ENCODE data around the gene USF3. TPM values are rescaled to one million over a fixed set of nuclear protein-coding genes. Genes with fewer than 3 reads are reported as not detected.

The USF3 gene
- total and polyA plus RNA-seq, 9 of the 15 experiments (the other 6 are each of a cell fraction or from before 2014, with no cell fraction given): 1.4 to 6.9 (median 3.1) TPM

GRCh38 chr3:113741086-113741485 lies 44.6 kb upstream of the USF3 start (continued):
- no peak for TF ChIP-seq MEF2D (tag; conservative IDR thresholded peaks at IDR 0.05; ENCODE audit: low read depth)

GRCh38 chr3:113736548-113737089 lies 40.2 kb upstream of the USF3 start:
- no peak overlapping the region for H3K9ac ChIP-seq (ENCODE audit: insufficient read depth in 1 of 2, low read depth in 2 of 2, low read length in 2 of 2)
- ATAC-seq: peak; percentile 73
- H3K27ac ChIP-seq (ENCODE audit: extremely low read depth, low read depth, low read length): peak overlapping the region; percentile 19; the same call in 1 of the 3 replicates
- H3K79me2 ChIP-seq (ENCODE audit: control insufficient read depth, insufficient read depth, low read length): peaks cover 100% of the 10 kb centered on the region
- POLR2A ChIA-PET: interaction anchor here (1.1 kb wide), 1 partner anchor 9 kb away, joined by 4 read pairs; no protein-coding TSS in a partner anchor
- H3K4me3 ChIP-seq: no peak overlapping the region
- no peaks in the 10 kb centered on the region for H3K27me3 ChIP-seq (ENCODE audit: control insufficient read depth in 2 of 2, insufficient read depth in 2 of 2, low read length in 2 of 2)
- no peaks in the 10 kb centered on the region for H3K9me1 ChIP-seq (ENCODE audit: control insufficient read depth, insufficient read depth, low read length)
- H2AFZ ChIP-seq (ENCODE audit: low read depth, low read length): no peak overlapping the region
- peaks cover 19% of the 10 kb centered on the region for H4K20me1 ChIP-seq (replicated peaks; ENCODE audit: control insufficient read depth, insufficient read depth, low read length)
- peaks cover 0 to 10% of the 10 kb centered on the region in 2 experiments; a peak in 2 of 5 replicates for H3K4me1 ChIP-seq (replicated peaks in 1 of 2; ENCODE audit: control insufficient read depth in 2 of 2, insufficient read depth in 2 of 2, low read length in 2 of 2)
- BruUV-seq (replicated peaks): no TSS peak
- peak; percentile 71 for FAIRE-seq
- DNase-seq (ENCODE audit: extremely low read depth in 1 of 4, low spot score in 3 of 4): peak in 2 of 4 experiments; percentile 27 to 54
- H3K9me3 ChIP-seq (replicated peaks; ENCODE audit: control insufficient read depth, insufficient read depth, low read depth, low read length): no peaks in the 10 kb centered on the region; the same call in 1 of the 2 replicates
- H3K4me2 ChIP-seq (ENCODE audit: insufficient read depth, low read length): no peak overlapping the region
- in situ Hi-C loops (cut with MboI): no loop called here
- intact Hi-C loops (cut with micrococcal nuclease): loop anchor here (1.0 to 10.0 kb wide), 3 partner anchors 106 to 418 kb away; no protein-coding TSS in a partner anchor
- peaks cover 62% of the 10 kb centered on the region for H3K36me3 ChIP-seq (ENCODE audit: control insufficient read depth, insufficient read depth, low read length)
- CTCF ChIA-PET (ENCODE audit: low intra/inter-chr PET ratio): interaction anchor here (1.9 kb wide), 1 partner anchor 176 kb away, joined by 9 read pairs; no protein-coding TSS in a partner anchor
- WGBS (ENCODE audit: insufficient coverage, low coverage, missing lambda C conversion rate): 53% methylated on average over 3 of the region's 3 CpGs
- TF ChIP-seq ZNF3 (CRISPR knock-in tag; IDR thresholded peaks at IDR 0.05): no peak
- no peak for TF ChIP-seq ZBTB9 (CRISPR knock-in tag; IDR thresholded peaks at IDR 0.05)
- no peak for TF ChIP-seq CBX1 (IDR thresholded peaks at IDR 0.05; ENCODE audit: low read depth)
- no peak for TF ChIP-seq TRIM28 (IDR thresholded peaks at IDR 0.05)
- TF ChIP-seq RAD21 (CRISPR knock-in tag; conservative IDR thresholded peaks at IDR 0.05 in 1 of 2, IDR thresholded peaks at IDR 0.05 in 1 of 2): peak; percentile 58 to 62
- no peak for TF ChIP-seq HLTF (IDR thresholded peaks at IDR 0.05)
- TF ChIP-seq SMC3 (conservative IDR thresholded peaks at IDR 0.05; ENCODE audit: insufficient read depth, low read depth, low read length): peak; percentile 38; the same call in 1 of the 2 replicates
- no peak for TF ChIP-seq POLR2A (conservative IDR thresholded peaks at IDR 0.05)
- TF ChIP-seq CCAR2 (IDR thresholded peaks at IDR 0.05; ENCODE audit: low read depth, low read length): no peak
- TF ChIP-seq EZH2 (IDR thresholded peaks at IDR 0.05; ENCODE audit: borderline replicate concordance, low read depth, low read length): no peak
- TF ChIP-seq ZNF41 (CRISPR knock-in tag; conservative IDR thresholded peaks at IDR 0.05): no peak
- peak; percentile 81 for TF ChIP-seq ZNF384 (IDR thresholded peaks at IDR 0.05; ENCODE audit: low read depth, low read length)
- TF ChIP-seq ATF2 (CRISPR knock-in tag; IDR thresholded peaks at IDR 0.05): no peak
- no peak for TF ChIP-seq JUNB (CRISPR knock-in tag; conservative IDR thresholded peaks at IDR 0.05)
- TF ChIP-seq DIDO1 (tag; IDR thresholded peaks at IDR 0.05; ENCODE audit: low read depth): no peak
- no peak for TF ChIP-seq ELK3 (CRISPR knock-in tag; IDR thresholded peaks at IDR 0.05)
- no peak for TF ChIP-seq NCOA1 (IDR thresholded peaks at IDR 0.05; ENCODE audit: low read depth)
- TF ChIP-seq POU5F1 (IDR thresholded peaks at IDR 0.05; ENCODE audit: borderline replicate concordance, low read depth, low read length, partially characterized antibody): no peak
